HG03457 (cell line): ENCODE measurements around the gene PRDM9.
"Not testable (repeated sequence)": the region's sequence is repeated elsewhere in the genome, so short reads cannot be mapped to it uniquely, and the experiment has no call there.

Experiments used
- ATAC-seq: cut with Tn5 transposase; IDR thresholded peaks from one replicate; pipeline ENCODE4 v1.9.1; 2021; ENCODE audit warnings: moderate number of reproducible peaks; ENCODE audit not compliant: unreplicated experiment

PRDM9 gene

DNA sequence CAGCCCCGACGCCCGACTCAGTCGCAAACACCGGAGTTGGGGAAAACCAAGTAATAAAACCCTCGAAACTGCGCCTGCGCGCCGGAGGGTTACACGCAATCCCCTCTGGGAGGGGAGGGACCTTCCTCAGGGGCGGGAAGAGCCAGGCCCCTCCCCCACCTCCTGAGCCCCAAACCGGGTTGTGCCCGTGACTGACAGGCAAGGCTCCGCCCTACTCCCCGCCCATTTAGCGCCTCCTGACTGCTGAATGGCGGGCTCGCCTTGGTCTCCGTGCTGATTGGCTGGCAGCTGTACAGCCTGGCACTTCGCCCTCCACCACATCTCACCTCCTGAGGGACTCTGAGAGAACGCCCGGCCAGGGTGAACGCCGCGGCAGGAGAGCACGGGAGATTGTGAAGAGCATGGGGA, at the start of gene PRDM9:
PRDM9 (plus strand) TSS at position 332 of the 408 bp plus-strand sequence. CDS start 1,425 bp downstream, outside the sequence.
- ATAC-seq, result peak; percentile 91

GRCh38 chr5:23457780-23458179, 49.6 kb upstream of the PRDM9 start:
- no peak for ATAC-seq

DNA sequence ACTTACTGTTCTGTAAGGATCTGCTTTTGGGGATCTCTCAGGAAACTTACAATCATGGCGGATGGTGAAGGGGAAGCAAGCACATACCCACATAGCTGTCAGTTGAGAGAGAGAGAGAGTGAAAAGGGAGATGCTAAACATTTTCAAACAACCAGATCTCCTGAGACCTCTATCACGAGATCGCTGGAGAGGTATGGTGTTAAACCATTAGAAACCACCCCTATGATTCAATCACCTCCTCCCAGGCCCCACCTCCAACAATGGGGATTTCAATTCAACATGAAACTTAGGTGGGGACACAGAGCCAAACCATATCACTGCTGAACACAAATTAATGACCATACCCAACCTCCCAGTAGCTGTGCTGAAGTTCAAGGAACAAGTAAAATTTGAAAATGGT, 48.2 kb upstream of the PRDM9 start:
- no peak for ATAC-seq

DNA sequence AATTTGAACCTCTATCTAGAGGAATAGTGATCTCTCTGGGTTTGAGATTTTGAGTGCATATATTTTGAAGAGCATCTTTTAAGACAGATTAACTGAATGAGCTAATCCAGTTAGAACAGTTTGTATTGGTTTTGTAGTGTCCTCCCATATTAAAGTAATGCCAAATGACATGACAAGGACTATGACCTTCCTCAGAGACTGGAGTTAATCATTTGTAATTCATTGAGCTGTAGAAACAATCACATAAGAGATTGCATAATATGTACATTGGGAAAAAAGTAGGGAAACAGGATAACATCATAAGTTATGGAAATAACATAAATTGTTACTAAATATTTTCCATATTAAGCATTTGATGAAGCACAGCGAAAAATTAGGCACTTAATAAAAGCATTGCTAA, 45.8 kb upstream of the PRDM9 start:
- no peak for ATAC-seq

DNA sequence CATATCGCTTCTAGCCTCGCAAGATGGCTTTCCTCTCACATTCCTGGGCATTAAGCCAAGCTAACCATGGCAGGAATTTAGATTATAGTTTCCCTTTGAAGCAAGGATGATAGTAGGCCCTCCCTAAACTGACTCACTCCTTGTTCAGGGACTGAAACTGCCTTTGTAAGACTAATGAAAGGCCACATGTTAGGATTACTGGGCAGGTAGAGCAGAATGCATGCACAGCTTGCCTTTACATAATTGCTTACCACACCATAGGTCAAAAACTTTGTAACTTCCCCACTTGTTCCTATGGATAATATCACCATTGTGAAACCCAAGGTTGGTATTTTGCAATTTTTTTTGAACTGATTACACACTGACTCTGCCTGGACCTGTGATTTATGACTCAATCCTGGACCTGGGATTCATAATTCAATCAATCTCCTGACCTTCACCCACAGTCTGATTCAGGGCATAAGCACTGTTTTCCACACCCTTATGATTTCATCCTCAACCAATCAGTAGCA, 41.0 kb upstream of the PRDM9 start:
- no peak for ATAC-seq

- ATAC-seq, result no peak
These were observed 38.8 kb upstream of the PRDM9 start for GRCh38 chr5:23468658-23469057.

DNA sequence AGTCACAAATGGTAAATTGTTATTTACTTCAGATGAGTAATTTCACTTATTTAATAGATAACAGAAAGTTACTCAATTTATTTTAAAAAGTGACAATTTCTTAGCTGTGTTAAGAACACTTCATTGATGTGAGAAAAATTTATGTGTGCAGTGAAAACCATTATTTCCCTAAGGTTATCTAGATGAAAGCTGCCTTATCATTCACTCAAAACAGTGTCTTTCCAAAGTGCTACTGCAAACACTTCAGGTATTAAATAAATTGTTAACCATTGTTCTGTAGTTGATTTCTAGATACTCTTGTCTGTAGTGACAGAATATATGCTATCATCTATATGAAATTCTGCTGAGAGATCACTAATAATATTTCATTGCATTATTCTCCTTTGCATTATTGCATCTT, 33.5 kb upstream of the PRDM9 start:
- ATAC-seq, result no peak

GRCh38 chr5:23474315-23474714, 33.1 kb upstream of the PRDM9 start:
- no peak for ATAC-seq

DNA sequence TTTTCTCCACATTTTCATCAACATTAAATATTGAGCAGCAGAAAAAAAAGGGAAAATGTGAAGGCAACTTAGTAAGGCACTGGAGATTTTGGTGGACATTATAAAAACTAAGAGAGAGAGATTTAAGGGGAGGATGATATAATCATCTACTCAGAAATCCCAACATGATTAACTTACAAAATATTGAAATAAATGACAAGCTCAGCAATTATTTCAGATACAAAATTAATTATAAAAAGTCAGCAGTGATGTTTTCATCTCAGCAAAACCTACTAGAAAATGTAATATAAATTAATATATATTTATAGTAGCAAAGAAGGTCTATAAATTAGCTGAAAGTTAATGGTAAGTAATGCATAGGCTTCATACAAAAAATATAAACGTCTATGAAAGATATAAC, 30.8 kb upstream of the PRDM9 start:
- ATAC-seq, result no peak

DNA sequence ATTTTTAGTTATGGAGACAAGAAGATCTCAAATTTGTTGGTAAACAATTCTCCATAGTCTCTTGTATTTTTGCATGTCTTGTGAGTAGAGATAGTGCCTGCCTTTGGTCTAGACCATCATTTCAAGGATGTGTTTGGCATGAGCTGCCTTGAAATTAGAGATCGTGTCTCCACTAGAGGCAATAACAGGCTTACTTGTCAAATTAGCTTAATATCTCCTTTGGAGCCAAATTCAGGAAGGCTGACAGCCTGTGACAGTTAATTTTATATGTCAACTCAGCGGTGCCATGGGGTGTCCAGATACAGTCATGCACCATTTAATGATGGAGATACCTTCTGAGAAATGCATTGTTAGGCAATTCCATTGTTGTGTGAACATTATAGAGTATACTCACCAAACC, 24.8 kb upstream of the PRDM9 start:
- ATAC-seq, result no peak

- ATAC-seq, result no peak
These were observed 24.3 kb upstream of the PRDM9 start for GRCh38 chr5:23483090-23483489.

- no peak for ATAC-seq
These were observed 23.3 kb upstream of the PRDM9 start for GRCh38 chr5:23484096-23484495.

DNA sequence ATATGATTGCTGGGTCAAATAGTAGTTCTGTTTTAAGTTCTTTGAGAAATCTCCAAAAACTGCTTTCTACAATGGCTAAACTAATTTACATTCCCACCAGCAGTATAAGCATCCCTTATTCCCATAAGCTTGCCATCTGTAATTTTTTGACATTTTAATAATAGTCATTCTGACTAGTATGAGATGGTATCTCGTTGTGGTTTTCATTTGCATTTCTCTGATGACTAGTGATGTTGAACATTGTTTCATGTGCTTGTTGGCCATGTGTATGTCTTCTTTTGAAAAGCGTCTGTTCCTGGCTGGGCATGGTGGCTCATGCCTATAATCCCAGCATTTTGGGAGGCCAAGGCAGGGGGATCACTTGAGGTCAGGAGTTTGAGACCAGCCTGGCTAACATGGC, 21.2 kb upstream of the PRDM9 start:
- not testable (repeated sequence) for ATAC-seq

DNA sequence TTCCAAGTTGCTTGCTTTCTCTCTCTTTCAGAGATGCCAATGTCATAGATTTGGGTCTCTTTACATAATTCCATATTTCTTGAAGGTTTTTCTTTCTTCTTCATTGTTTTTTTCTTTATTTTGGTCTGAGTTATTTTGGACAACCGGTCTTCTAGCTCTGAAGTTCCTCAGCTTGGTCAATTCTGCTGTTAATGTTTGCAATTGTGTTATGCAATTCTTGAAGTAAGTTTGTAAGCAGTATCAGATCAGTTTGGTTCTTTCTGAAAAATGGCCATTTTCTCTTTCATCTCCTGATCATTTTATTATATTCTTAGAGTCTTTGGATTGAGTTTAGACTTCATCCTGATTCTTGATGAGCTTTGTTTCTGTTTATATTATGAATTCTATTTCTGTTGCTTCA, 16.4 kb upstream of the PRDM9 start:
- ATAC-seq, result no peak

DNA sequence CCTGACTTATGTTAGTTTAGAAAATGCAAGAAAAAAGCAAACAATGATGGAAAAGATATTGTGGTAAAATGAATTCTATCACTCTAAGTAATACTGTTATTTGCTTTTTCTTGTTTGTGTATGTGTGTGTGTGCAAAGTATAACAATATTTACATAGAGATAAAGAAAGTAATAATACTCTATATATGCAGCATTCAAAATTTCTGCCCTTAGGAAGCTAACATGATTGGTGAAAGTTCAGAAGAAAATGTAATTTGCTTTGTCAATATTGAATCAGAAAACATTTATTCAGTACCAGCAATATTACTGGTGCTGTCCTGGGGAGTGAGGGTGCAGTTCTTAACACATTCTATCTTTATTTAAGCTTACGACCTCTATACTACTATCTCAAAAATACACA, 12.9 kb upstream of the PRDM9 start:
- no peak for ATAC-seq

- ATAC-seq, result no peak
These were observed 10.8 kb upstream of the PRDM9 start for GRCh38 chr5:23496576-23496975.

DNA sequence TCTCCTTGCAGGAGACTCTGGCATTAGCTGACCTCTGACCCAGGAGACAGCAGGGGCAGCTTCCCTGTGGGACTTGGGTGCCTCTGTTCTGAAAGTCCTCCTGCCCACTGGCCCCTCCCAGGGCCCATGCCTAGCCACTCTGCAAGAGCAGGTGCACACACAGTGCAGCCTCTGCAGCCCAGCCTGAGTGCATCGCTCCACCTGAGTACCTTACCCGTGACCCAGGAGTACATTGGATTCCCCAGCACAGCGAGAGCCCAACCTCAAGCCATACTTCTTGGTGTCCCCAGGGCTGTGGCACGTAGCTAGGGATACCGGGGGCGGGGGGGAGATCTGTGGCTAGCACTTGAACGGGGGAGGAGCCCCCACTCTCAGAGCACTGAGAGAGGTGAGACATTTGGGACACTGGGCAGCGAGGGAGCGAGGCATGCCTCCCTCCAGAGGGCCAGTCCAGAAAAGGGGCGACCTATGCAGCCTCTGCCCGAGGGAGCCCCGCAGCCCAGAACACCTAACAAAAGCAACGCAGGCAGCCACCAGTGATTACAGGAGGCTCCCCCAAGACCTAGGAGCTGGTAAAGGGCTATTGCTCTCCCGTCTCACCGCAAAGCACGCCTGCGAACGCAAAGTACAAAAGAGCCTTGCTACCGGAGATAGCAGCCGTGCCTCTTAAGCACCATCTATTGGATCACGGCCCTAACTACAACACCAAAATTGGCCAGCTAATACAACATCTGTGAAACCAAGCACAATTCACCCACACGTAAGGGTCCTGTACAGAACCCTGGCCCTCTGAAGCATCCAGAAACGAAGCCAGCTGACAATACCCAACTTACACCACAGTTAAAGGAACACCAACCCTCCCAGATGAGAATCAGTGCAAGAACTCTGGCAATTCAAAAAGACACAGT, 826 bp upstream of the PRDM9 start:
- ATAC-seq, result peak; percentile 27

DNA sequence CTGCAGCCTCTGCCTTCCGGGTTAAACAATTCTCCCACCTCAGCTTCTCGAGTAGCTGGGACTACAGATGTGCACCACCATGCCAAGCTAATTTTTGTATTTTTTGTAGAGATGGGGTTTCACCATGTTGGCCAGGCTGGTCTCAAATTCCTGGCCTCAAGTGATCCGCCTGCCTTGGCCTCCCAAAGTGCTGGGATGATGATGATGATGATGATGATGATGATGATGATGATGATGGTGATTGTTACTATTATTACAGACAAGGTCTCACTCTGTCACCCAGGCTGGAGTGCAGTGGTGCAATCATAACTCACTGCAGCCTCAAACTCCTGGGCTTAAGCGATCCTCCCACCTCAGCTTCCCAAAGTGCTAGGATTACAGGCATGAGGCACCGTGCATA, 3.0 kb downstream of the PRDM9 start:
- ATAC-seq, result not testable (repeated sequence)

- no peak for ATAC-seq
These were observed 15.1 kb downstream of the PRDM9 start for GRCh38 chr5:23522553-23522952.

GRCh38 chr5:23523031-23523430, 15.6 kb downstream of the PRDM9 start:
- no peak for ATAC-seq

- no peak for ATAC-seq
These were observed 16.6 kb downstream of the PRDM9 start for GRCh38 chr5:23523998-23524397.

GRCh38 chr5:23525751-23526150, 18.3 kb downstream of the PRDM9 start:
- no peak for ATAC-seq

GRCh38 chr5:23526616-23527015, 19.2 kb downstream of the PRDM9 start:
- ATAC-seq, result not testable (repeated sequence)
